Endothelial cell (in vitro differentiated cells): ENCODE results near the gene LRRTM3. TPM values are rescaled to one million over a fixed set of nuclear protein-coding genes. Genes with fewer than 3 reads are reported as not detected.

Experiments
- DNase-seq: peaks from one replicate; pipeline ENCODE4 v3.0.0; 2021; ENCODE audit warnings: low spot score
- H3K27ac Mint-ChIP-seq: one replicate; pipeline ENCODE4 v1.8.0; 2021; ENCODE audit warnings: mixed read lengths, inconsistent platforms; ENCODE audit not compliant: unreplicated experiment
- H3K27me3 Mint-ChIP-seq: one replicate; pipeline ENCODE4 v1.8.0; 2021; ENCODE audit warnings: mild to moderate bottlenecking, moderate library complexity, mixed read lengths, inconsistent platforms; ENCODE audit not compliant: unreplicated experiment
- H3K36me3 Mint-ChIP-seq: one replicate; pipeline ENCODE4 v1.8.0; 2021; ENCODE audit warnings: mild to moderate bottlenecking, low read depth, mixed read lengths, inconsistent platforms; ENCODE audit not compliant: unreplicated experiment
- H3K4me1 Mint-ChIP-seq: one replicate; pipeline ENCODE4 v1.8.0; 2021; ENCODE audit warnings: mild to moderate bottlenecking, mixed read lengths, inconsistent platforms; ENCODE audit not compliant: unreplicated experiment
- H3K4me3 Mint-ChIP-seq: one replicate; pipeline ENCODE4 v1.8.0; 2021; ENCODE audit warnings: mild to moderate bottlenecking, mixed read lengths, inconsistent platforms; ENCODE audit not compliant: unreplicated experiment
- H3K9me3 Mint-ChIP-seq: one replicate; pipeline ENCODE4 v1.8.0; 2021; ENCODE audit warnings: mixed read lengths, inconsistent platforms; ENCODE audit not compliant: unreplicated experiment
- CTCF ChIP-seq: fragments of 200-600 bp; sonication (generic); IDR thresholded peaks from one replicate; pipeline ENCODE4 v1.5.0; 2021; ENCODE audit warnings: antibody characterized with exemption; ENCODE audit not compliant: unreplicated experiment
- total RNA-seq: library from RNA; stranded (reverse); fragmentation: NEBNext Ultra II Directional; extraction: Animal tissue kit (Norgen Biotek cat#: 25700); gene quantifications from one replicate; pipeline ENCODE4 v1.2.1, GENCODE V29; 2021; ENCODE audit not compliant: unreplicated experiment

LRRTM3 gene
- total RNA-seq, 1 donor from 2014 or later: not detected

DNA sequence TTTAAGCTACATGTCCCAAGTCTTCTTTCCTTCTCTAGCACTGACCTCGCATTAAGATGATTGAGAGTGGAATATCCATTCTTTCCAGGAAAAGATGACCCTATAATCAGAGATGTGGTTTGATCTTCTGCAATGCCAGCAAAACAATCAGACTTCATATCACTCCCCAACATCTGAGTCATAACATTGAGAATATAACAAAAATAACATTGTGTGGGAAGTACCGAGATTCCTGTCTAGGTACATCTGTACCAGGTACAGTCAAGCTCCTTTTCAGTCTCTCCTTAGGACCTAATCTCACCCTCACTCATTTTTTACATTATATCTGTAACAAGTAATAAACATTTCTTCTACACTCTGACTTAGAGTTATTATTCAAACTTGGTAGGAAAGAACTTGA is 201.6 kb downstream of the LRRTM3 start:
- Mint-ChIP-seq H3K4me3 (no peak overlapping the region), H3K27ac (no peak overlapping the region), H3K36me3 (no peaks in the 10 kb centered on the region), H3K4me1 (no peaks in the 10 kb centered on the region), H3K27me3 (no peaks in the 10 kb centered on the region), H3K9me3 (no peaks in the 10 kb centered on the region)
- no peak for DNase-seq
- TF ChIP-seq CTCF: no peak

GRCh38 chr10:67140641-67141040 is 214.8 kb downstream of the LRRTM3 start:
- no peak for TF ChIP-seq CTCF
- DNase-seq: no peak
- no peaks in the 10 kb centered on the region for H3K27me3 Mint-ChIP-seq
- no peaks in the 10 kb centered on the region for H3K4me1 Mint-ChIP-seq
- no peaks in the 10 kb centered on the region for H3K36me3 Mint-ChIP-seq
- no peak overlapping the region for H3K27ac Mint-ChIP-seq
- no peaks in the 10 kb centered on the region for H3K9me3 Mint-ChIP-seq
- no peak overlapping the region for H3K4me3 Mint-ChIP-seq

DNA sequence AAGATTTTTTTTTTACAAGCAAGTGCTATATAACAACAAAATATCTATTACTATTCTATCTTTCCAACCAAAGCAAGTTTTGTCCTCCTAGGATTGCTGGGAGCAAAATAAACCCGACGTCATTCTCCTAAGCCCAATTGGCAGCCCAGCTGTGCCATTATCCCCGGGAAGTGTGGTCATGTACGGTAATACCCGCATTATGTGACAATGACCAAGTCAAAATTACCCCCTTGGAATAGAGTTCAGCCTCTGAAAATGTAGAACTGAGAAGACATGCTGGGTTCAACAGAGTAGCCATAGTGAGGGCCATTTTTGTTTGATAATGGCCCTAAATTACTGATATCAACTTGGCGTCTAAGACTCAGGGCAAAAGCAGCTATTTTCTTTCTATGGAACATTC is 215.5 kb downstream of the LRRTM3 start:
- TF ChIP-seq CTCF: no peak
- no peaks in the 10 kb centered on the region for H3K36me3 Mint-ChIP-seq
- H3K9me3 Mint-ChIP-seq: no peaks in the 10 kb centered on the region
- H3K27ac Mint-ChIP-seq: no peak overlapping the region
- no peaks in the 10 kb centered on the region for H3K27me3 Mint-ChIP-seq
- H3K4me3 Mint-ChIP-seq: no peak overlapping the region
- no peak for DNase-seq
- H3K4me1 Mint-ChIP-seq: no peaks in the 10 kb centered on the region

GRCh38 chr10:67144530-67144929 is 218.7 kb downstream of the LRRTM3 start:
- Mint-ChIP-seq H3K4me3 (no peak overlapping the region), H3K9me3 (no peaks in the 10 kb centered on the region), H3K36me3 (no peaks in the 10 kb centered on the region), H3K27ac (no peak overlapping the region), H3K4me1 (no peaks in the 10 kb centered on the region), H3K27me3 (no peaks in the 10 kb centered on the region)
- DNase-seq: no peak
- TF ChIP-seq CTCF: no peak
